ENCODE measurements around the gene KCNC4. TPM values are rescaled to one million over a fixed set of nuclear protein-coding genes. Genes with fewer than 3 reads are reported as not detected.

KCNC4 gene
- total and polyA plus RNA-seq, 8 donors = 1.1 to 16.5 (median 3.0) TPM

DNA sequence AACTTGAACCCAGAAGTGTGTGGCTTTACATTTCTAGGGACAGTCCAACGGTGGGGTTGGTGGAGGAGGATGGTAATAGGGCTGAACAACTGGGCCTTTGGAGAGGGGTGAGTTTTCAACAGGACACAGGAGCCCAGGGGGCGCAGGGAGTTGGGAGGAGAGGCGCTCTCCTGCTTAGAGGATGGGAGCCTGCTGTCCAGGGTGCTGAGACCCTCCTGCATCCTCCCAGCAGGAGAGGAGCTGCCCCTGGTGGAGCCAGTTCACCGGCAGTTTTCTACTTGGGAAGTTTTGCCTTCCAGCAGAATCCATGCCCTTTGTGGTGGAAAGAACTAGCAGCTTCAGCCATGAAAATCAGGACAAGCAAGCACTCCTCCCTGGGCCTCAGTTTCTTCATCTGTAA lies 8.6 kb downstream of the KCNC4 start:
- peaks cover 16 to 24% (median 21%) of the 10 kb centered on the region in 4 donors for H3K4me1 ChIP-seq
- intact Hi-C loops (cut with DNase I; ENCODE audit: low total_unique reads) = no loop called here
- H3K27me3 ChIP-seq = no peaks in the 10 kb centered on the region
- peak in 1 of 2 donors; percentile 42 for DNase-seq
- 74 to 90% (median 88%) methylated on average over 3 to 4 of the region's 4 CpGs for WGBS, 5 donors
- no peak overlapping the region for H3K4me3 ChIP-seq
- H3K27ac ChIP-seq = no peak overlapping the region
- H3K9me3 ChIP-seq = no peaks in the 10 kb centered on the region
- peaks cover 0 to 33% (median 20%) of the 10 kb centered on the region in 4 donors for H3K36me3 ChIP-seq
- TF ChIP-seq, protein P1, sequence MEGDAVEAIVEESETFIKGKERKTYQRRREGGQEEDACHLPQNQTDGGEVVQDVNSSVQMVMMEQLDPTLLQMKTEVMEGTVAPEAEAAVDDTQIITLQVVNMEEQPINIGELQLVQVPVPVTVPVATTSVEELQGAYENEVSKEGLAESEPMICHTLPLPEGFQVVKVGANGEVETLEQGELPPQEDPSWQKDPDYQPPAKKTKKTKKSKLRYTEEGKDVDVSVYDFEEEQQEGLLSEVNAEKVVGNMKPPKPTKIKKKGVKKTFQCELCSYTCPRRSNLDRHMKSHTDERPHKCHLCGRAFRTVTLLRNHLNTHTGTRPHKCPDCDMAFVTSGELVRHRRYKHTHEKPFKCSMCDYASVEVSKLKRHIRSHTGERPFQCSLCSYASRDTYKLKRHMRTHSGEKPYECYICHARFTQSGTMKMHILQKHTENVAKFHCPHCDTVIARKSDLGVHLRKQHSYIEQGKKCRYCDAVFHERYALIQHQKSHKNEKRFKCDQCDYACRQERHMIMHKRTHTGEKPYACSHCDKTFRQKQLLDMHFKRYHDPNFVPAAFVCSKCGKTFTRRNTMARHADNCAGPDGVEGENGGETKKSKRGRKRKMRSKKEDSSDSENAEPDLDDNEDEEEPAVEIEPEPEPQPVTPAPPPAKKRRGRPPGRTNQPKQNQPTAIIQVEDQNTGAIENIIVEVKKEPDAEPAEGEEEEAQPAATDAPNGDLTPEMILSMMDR (IDR thresholded peaks at IDR 0.05) = no peak
- no peak for TF ChIP-seq POLR2A (IDR thresholded peaks at IDR 0.05)
- TF ChIP-seq POLR2AphosphoS5 (IDR thresholded peaks at IDR 0.05) = no peak
- TF ChIP-seq EP300 (IDR thresholded peaks at IDR 0.05) = no peak

DNA sequence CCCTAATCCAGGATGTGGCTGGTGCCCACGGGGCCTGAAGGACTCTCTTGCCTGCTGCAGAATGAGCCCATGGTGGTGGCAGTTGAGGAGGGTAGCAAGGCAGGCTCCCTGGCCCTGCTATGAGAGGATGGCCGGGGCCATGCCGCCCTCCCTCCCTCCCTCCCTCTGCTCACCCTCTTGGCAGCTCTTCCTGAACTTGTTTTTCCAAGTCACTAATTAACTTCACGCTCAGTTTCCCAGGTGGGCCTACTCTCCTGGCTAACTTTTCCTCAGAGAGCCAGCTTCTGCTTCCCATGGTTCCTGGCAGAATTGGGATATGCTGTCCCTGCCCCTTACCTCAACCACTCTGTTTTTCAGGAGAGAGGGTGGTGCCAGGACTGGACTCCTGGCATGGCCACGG lies 10.2 kb downstream of the KCNC4 start:
- WGBS, 5 donors = 37 to 59% (median 52%) methylated on average over 4 to 5 of the region's 5 CpGs
- peaks cover 0 to 40% (median 26%) of the 10 kb centered on the region in 4 donors for H3K36me3 ChIP-seq
- TF ChIP-seq EP300 (IDR thresholded peaks at IDR 0.05) (no peak), POLR2A (IDR thresholded peaks at IDR 0.05) (no peak), POLR2AphosphoS5 (IDR thresholded peaks at IDR 0.05) (no peak)
- TF ChIP-seq, protein P1 (IDR thresholded peaks at IDR 0.05) = no peak
- peak in 1 of 2 donors; percentile 53 for DNase-seq
- H3K27ac ChIP-seq = peak overlapping the region in 1 of 5 donors; percentile 9
- no peaks in the 10 kb centered on the region for H3K27me3 ChIP-seq
- H3K4me3 ChIP-seq = no peak overlapping the region
- peaks cover 2 to 11% (median 7%) of the 10 kb centered on the region in 4 donors for H3K4me1 ChIP-seq
- intact Hi-C loops (cut with DNase I; ENCODE audit: low total_unique reads) = no loop called here
- H3K9me3 ChIP-seq = no peaks in the 10 kb centered on the region

DNA sequence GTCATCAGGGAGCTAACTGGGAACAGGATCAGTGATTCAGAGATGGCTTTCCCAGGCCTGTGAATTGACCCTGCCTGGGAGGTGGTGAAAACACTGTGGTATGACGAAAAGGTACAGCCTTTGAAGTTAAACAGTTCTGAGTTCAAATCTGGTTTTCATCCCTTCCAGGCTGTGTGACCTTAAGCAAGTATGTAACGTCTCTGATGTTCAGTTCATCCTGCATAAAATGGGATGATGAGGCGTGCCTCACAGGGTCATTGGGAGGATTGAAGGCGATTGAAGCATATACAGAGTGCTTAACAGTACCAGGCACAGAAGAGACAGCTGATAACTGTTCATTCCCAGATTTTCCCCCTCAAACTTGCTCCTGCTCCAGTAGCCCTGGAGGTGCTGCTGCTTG lies 11.0 kb downstream of the KCNC4 start:
- H3K4me1 ChIP-seq = peaks cover 0 to 4% (median 1%) of the 10 kb centered on the region in 4 donors
- H3K9me3 ChIP-seq = no peaks in the 10 kb centered on the region
- H3K36me3 ChIP-seq = peaks cover 0 to 47% (median 31%) of the 10 kb centered on the region in 4 donors
- no peak overlapping the region for H3K4me3 ChIP-seq
- WGBS, 5 donors = 92 to 96% (median 93%) methylated on average over 4 of the region's 4 CpGs
- H3K27ac ChIP-seq = no peak overlapping the region
- TF ChIP-seq EP300 (IDR thresholded peaks at IDR 0.05) = no peak
- TF ChIP-seq POLR2A (IDR thresholded peaks at IDR 0.05) = no peak
- TF ChIP-seq, protein P1 (IDR thresholded peaks at IDR 0.05) = no peak
- TF ChIP-seq POLR2AphosphoS5 (IDR thresholded peaks at IDR 0.05) = no peak
- no peak for DNase-seq
- no peaks in the 10 kb centered on the region for H3K27me3 ChIP-seq
- intact Hi-C loops (cut with DNase I; ENCODE audit: low total_unique reads) = no loop called here

DNA sequence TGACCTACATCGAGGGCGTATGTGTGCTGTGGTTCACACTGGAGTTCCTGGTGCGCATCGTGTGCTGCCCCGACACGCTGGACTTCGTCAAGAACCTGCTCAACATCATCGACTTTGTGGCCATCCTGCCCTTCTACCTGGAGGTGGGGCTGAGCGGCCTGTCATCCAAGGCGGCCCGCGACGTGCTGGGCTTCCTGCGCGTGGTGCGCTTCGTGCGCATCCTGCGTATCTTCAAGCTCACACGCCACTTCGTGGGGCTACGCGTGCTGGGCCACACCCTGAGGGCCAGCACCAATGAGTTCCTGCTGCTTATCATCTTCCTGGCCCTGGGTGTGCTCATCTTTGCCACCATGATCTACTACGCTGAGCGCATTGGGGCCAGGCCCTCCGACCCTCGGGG lies 13.0 kb downstream of the KCNC4 start:
- intact Hi-C loops (cut with DNase I; ENCODE audit: low total_unique reads) = no loop called here
- Histone ChIP-seq H3K9me3 (no peaks in the 10 kb centered on the region), H3K4me3 (no peak overlapping the region), H3K4me1 (peaks cover 0 to 3% (median 0%) of the 10 kb centered on the region in 4 donors), H3K36me3 (peaks cover 0 to 67% (median 47%) of the 10 kb centered on the region in 4 donors), H3K27me3 (no peaks in the 10 kb centered on the region), H3K27ac (no peak overlapping the region)
- DNase-seq = no peak
- 95 to 99% (median 97%) methylated on average over 24 to 27 of the region's 27 CpGs for WGBS, 5 donors
- TF ChIP-seq, protein P1 (IDR thresholded peaks at IDR 0.05) = no peak
- TF ChIP-seq POLR2AphosphoS5 (IDR thresholded peaks at IDR 0.05) (no peak), EP300 (IDR thresholded peaks at IDR 0.05) (no peak), POLR2A (IDR thresholded peaks at IDR 0.05) (no peak)

Data from stomach (tissue), 9 donors.